NB4 (cell line): ENCODE measurements around the gene TXNDC5.

ENCODE experiments used
- CTCF ChIP-seq: IDR thresholded peaks from one replicate; pipeline ENCODE4 v1.5.1; 2012; ENCODE audit warnings: low read depth, low read length
- MAX ChIP-seq: IDR thresholded peaks from 2 replicates; pipeline ENCODE4 v1.6.1; 2011; ENCODE audit warnings: low read depth, low read length
- POLR2A ChIP-seq: IDR thresholded peaks from 2 replicates; pipeline ENCODE4 v1.6.1; 2011; ENCODE audit warnings: mild to moderate bottlenecking; ENCODE audit not compliant: insufficient read length; ENCODE audit errors: extremely low read depth

- TF ChIP-seq CTCF (no peak), POLR2A (no peak), MAX (no peak)
Observed at GRCh38 chr6:7912736-7913517, 2.3 kb upstream of the TXNDC5 start.
